OCI-LY3 (cell line): ENCODE data around the gene EIF4E1B.

Experiments used
- EZH2phosphoT487 ChIP-seq: fragments of 200-600 bp; shearing (Covaris generic); IDR thresholded peaks from 2 replicates; pipeline ENCODE4 v1.6.1; 2018; ENCODE audit warnings: antibody characterized with exemption, mixed run types, low read depth
- TF ChIP-seq, protein P1 (sequence below): fragments of 200-600, 300-600 bp; sonication (generic); IDR thresholded peaks from 2 replicates; pipeline ENCODE4 v1.5.1; 2014; ENCODE audit warnings: antibody characterized with exemption, low read length, low read depth

DNA sequence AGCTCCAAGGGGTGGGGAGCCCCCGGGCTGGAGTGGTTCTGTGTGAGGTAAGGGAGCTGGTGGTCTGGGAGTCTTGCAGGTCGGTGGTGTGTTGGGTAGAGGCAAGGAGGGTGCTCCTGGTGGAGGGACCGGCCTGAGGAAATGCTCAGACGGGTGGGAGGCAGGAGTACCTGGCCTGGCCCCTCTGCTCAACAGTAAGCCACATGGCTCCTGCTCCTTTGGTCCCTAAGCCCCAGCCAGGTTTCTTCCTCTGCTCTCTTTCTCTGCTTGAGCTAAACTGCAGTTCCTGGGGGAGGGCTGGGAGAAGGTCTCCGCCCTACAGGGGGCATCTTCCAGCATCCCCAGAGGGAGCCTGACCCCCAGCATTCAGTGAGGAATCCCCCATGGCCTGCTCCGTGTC is 34.0 kb downstream of the EIF4E1B start:
- TF ChIP-seq, protein P1, sequence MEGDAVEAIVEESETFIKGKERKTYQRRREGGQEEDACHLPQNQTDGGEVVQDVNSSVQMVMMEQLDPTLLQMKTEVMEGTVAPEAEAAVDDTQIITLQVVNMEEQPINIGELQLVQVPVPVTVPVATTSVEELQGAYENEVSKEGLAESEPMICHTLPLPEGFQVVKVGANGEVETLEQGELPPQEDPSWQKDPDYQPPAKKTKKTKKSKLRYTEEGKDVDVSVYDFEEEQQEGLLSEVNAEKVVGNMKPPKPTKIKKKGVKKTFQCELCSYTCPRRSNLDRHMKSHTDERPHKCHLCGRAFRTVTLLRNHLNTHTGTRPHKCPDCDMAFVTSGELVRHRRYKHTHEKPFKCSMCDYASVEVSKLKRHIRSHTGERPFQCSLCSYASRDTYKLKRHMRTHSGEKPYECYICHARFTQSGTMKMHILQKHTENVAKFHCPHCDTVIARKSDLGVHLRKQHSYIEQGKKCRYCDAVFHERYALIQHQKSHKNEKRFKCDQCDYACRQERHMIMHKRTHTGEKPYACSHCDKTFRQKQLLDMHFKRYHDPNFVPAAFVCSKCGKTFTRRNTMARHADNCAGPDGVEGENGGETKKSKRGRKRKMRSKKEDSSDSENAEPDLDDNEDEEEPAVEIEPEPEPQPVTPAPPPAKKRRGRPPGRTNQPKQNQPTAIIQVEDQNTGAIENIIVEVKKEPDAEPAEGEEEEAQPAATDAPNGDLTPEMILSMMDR, result no peak
- TF ChIP-seq EZH2phosphoT487, result no peak
